ENCODE results near the gene MLLT3.

DNA sequence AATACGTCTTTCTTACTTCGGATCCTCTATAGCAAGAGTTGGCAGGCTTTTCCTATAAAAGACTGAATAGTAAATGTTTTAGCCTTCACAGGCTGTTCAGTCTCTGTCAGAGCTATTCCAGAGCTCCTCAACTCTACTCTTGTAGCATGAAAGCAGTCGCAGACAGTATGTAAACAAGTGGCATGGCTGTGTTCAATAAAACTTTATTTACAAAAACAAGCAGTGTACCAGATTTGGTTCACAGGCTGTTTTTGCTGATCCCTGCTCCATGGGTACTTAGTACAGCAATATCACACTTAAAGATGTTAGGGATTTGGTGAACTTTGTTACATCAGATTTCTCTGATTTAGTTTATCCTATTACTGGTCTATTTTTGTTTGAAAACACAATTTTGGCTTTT, 235.2 kb downstream of the MLLT3 start:
- TF ChIP-seq, protein P1, sequence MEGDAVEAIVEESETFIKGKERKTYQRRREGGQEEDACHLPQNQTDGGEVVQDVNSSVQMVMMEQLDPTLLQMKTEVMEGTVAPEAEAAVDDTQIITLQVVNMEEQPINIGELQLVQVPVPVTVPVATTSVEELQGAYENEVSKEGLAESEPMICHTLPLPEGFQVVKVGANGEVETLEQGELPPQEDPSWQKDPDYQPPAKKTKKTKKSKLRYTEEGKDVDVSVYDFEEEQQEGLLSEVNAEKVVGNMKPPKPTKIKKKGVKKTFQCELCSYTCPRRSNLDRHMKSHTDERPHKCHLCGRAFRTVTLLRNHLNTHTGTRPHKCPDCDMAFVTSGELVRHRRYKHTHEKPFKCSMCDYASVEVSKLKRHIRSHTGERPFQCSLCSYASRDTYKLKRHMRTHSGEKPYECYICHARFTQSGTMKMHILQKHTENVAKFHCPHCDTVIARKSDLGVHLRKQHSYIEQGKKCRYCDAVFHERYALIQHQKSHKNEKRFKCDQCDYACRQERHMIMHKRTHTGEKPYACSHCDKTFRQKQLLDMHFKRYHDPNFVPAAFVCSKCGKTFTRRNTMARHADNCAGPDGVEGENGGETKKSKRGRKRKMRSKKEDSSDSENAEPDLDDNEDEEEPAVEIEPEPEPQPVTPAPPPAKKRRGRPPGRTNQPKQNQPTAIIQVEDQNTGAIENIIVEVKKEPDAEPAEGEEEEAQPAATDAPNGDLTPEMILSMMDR (IDR thresholded peaks at IDR 0.05): no peak
- no peak for TF ChIP-seq POLR2A (IDR thresholded peaks at IDR 0.05)

Data from body of pancreas (tissue), 4 donors.